Activated CD8-positive, alpha-beta memory T cell treated with anti-CD3 and anti-CD28 coated beads, Interleukin-2, amount 50 U/mL, for 48 hours (primary cell): ENCODE data around the gene COL20A1.
"Not testable (repeated sequence)": the region's sequence is repeated elsewhere in the genome, so short reads cannot be mapped to it uniquely, and the experiment has no call there.

Experiments used
- DNase-seq: peaks from one replicate; pipeline ENCODE4 v3.0.0-alpha.2; 2020

Gene COL20A1

DNA sequence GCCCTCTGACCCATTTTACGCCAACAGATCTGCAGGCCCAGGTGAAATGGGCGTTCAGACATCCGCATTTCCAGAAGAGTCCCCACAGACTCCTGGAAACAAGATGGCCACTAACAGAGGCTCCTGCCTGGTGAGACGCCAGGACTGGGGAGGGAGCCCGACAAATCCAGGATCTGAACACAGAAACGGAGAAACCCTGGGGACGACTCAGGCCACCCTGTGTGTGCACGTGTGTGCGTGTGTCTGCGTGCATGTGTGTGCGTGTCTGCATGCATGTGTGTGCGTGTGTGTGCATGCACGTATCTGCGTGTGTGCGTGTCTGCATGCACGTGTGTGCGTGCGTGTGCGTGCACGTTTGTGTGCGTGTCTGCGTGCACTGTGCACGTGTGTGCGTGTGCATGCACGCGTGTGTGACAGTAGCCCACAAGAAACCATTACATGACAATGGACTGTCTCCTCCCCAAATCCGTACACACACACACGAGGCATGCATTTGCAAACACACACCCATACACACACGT is 43.3 kb downstream of the COL20A1 start:
- no peak for DNase-seq

DNA sequence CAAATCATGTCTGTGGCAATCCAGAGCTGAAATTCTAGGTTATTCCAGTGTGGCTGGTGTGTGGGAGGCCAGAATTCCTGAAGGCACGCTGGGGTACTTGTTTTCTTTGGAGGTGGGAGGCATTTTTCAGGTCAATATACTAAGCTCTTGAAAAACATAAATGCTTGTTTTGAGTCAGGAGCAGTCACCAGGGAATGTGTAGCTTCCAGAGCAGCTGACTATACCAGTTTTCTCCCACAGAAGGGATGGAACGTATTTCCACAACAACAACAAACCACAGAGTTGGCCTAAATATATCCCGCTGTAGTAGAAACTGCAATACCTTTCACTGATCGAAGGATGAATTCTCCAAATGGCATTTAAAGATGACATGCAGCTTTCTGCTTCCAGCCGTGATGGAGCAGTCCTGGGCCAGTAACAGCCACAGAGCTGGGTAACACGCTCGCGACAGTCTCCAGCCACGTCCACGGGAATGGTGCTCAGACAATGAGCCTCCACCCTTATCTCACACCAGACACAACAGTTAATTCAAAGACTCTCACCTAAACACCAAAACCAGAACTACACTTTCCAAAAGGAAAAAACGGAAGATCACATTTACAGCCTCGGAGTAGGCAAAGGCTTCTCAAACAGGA is 44.9 kb downstream of the COL20A1 start:
- no peak for DNase-seq

DNA sequence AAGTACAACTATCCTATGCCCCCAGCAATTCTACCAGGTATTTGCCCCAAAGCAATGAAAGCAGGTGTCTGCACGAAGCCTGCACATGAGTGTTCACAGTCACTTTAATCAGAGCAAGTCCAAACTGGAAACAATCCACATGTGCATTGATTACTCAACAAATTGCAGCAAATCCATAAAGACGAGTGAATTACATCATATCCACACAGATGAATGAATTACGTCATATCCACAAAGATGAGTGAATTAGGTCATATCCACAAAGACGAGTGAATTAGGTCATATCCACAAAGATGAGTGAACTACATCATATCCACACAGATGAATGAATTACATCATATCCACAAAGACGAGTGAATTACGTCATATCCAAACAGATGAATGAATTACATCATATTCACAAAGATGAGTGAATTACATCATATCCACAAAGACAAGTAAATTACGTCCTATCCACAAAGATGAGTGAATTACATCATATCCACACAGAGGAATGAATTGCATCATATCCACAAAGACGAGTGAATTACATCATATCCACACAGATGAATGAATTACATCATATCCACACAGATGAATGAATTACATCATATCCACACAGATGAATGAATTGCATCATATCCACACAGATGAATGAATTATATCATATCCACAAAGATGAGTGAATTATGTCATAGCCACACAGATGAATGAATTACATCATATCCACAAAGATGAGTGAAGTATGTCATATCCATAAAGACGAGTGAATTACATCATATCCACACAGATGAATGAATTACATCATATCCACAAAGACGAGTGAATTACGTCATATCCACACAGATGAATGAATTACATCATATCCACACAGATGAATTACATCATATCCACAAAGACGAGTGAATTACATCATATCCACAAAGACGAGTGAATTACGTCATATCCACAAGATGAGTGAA is 46.4 kb downstream of the COL20A1 start:
- not testable (repeated sequence) for DNase-seq

- not testable (repeated sequence) for DNase-seq
Measured at GRCh38 chr20:63340158-63340688, 47.2 kb downstream of the COL20A1 start.

DNA sequence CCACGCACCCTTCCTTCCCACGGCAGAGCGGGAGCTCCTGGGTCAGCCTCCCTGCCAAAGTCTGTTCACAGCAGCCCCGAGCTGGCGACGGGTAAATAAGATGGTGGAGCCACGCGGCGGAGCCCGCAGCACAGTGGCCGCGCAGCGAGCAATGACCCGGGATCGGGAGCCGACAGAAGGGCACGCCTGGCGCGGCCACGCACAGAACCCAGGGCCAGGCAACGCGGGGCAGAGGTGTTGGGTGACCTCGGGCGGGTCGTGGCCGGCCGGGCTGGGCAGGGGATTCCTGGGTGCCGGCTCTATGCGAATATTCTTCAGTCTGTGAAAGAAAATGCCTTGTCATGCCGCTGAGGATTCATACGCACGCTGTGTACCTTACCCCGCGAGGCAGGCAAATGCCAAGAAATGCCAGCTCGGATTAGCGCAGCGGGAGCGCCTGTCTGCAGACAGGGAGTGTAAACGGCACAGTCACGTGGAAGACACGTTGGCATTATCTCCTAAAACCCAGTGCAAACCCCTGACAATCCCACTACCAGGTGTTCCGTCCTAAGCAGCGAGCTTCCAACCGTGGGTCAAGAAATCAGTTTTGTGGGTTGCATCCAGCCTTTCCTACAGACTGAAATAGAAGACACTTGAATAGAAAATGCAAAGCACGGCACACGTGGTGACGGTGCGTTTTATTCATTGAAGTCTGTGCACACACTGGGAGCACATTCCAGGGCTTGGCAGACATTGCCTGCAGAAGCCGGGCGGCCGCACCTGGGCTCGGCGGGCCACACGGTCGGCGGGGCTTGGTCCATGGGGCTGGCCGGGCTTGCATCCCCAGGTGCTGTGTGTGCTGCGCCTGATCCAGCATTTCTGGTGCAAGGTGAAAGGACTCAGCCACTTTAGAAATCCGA is 49.8 kb downstream of the COL20A1 start:
- no peak for DNase-seq

DNA sequence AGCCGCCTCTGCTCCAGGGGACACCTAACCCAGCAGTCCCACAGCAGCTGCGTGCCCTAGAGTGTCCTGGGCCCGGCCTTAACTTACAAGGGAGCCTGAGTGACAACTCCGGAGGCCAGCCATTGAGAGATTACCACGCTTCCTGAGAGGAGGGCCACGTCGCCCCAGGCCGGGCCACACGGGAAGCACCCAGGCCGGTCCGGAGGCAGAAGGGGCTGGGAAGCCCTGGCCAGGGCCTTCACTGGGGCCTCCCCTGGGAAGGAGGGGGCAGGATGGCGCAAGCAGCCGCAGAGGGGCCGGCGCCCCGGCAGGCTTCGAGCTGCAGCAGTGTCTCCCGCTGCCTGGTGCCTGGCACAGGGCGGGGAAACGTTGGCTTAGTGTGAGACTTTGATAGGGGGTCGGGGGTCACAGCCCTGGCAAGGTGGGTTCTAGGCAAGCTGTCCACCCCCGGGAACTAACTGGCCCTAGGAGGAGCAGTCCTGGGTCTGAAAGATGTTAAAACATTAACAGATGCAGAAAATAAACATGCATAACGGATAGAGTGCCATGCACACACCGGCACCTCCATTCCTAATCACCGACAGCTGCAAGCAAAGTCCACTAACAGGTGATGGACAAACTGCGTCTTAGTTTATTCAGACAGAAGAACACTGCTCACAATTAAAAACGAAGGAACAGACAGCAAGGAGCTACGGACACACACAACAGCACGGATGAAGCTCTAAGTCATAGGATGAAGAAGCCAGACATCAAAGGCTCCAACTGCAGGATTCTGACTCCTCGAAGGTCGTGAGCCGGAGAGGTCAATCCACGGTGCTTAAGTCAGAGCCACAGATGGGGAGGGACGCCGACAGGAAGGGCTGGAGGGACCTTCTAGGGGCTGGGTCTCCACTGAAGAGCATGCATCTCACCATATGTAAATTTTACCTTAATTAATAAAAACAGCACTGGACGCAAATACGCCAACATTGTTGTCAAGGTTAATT is 50.8 kb downstream of the COL20A1 start:
- DNase-seq: no peak

DNA sequence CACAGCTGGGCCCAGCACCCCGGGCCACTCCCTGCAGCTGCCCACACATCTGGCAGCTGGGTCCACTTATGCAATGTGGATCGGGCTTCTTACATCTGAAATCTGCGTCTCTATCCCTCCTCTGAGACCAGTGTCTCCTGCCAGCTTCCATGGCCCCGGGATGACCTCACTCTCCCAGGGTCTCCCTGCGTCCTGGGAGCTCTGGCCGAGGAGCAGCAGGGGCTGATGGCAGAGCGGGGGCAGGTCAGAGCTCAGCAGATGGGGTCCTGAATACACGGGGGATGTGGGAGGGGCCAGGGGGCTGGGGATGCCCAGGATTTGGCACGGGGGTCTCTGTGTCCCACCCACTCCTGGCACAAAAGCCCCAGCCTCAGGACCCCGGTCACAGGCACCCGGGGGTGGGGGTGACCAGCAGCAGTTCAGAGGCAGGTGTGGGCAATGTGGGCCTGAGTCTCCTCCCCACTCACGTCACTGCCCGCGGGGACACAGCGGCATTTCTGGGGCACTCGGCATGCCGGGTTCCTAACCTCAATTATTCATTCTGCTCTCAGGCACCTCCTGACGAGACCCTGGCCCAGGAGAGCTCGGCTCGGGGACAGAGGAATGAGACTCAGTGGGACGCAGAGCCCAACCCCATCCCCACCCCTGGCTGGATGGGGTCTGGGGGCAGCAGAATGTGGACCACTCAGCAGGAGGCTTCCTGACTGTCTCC is 51.8 kb downstream of the COL20A1 start:
- no peak for DNase-seq

- DNase-seq: no peak
Measured at GRCh38 chr20:63345328-63346100, 52.5 kb downstream of the COL20A1 start.

DNA sequence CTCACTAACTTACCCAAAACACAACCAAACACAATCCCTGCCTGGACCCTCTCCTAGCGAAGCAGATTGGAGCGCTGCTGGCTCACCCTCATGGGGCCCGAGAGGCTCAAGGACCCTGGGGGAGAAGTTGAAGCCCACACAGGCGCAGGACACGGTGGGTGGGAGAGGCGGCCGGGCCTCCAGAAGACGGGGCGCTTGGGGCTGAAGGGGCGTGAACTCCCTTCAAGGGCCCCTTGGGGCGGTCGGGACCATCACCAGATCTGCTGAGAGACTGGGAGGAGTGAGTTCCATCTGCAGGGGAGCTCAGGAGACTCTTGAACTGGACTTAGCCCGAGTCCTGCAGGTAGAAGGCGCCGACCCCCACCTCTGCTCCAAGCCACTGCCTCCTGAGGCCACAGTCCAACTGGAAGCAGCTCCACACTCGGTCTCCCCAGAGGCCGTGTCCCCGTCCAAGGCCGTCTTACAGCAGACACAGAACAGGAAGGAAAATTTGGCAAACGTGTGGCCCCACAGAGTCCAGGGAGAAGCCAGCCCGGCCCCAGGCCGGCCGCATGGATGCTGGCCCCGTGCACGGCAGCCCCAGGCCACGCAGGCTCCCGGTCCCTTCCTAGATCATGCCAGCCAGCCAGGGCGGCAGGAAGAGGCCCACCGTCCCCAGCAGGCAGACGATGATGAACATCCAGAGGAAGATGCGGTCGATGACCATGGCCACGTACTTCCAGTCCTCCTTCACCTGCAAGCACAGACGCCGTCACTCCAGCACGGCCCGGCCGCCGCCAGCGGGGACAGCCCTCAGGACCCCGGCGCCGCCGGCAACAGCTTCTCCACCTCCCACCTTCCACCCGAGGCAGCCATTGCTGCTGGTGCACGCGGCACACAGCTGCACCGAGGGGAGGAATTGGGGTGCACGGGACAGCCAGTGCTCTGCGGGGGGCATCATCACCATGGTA is 53.4 kb downstream of the COL20A1 start:
- DNase-seq: no peak

DNA sequence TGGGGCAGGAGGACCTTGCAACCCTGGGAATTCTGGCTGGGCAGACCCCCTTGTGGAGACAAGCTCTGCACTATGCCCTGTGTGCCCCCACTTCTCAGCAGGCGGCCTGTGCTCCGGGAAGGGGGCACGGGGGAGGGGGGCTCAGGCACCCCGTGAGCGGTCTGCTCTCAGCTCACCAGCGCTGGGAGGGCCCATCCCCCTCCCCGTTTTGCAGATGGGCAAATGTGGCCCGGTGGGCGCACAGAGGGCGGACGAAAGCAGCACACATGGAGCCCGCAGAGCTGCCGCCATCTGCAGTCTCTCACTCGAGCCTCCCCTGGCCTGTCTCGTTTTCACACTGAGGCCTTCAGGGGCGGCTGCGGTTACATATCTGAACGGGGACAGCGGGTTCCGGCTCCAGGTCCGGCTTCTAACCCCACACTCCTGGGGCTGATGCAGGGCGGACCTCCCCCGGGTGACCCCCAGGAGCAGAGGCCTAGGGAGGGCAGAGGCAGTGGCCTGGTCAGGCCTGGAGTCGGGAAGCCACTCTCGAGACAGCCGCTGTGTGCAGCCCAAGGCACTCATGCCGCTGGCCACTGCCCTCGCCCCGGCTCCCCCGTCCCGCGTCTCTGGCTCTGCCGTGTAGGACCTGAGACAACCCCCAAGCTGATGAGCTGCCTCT is 54.2 kb downstream of the COL20A1 start:
- no peak for DNase-seq

- DNase-seq: no peak
Measured at GRCh38 chr20:63347950-63348827, 55.2 kb downstream of the COL20A1 start.

- no peak for DNase-seq
Measured at GRCh38 chr20:63348828-63349515, 56.0 kb downstream of the COL20A1 start.

DNA sequence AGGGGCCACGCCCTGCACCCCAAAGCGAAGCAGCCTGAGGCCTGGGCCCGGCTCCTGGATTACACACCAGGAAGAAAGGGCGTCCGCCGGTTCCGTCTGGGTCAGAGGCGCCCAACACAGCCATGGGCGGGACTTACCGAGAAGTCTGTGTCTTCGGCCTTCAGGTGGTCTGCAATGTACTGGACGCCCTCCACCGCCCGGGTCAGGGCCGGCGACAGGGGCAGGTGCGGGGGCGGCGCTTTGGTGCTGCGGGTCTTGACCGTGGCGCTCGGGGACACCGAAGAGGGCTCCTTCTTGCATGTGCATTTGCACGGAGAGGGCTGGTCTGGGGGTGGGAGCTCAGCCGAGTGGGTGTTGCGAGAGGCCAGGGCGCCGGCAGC is 56.5 kb downstream of the COL20A1 start:
- DNase-seq: no peak

DNA sequence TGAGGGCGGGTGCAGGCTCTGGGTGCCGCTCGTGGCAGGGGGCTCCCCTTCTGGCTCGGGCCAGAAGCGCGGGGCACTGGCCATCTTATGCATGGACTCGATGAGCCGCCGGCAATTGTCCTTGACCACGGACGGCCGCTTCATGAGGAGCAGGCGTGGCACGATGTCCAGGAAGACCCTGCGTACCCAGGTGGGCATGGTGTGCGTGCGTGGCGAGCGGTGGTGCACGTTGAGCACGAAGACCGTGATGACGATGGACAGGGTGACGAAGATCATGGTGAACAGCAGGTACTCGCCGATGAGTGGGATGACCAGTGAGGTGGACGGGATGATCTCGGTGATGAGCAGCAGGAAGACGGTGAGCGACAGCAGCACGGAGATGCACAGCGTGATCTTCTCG is 57.2 kb downstream of the COL20A1 start:
- DNase-seq: no peak

DNA sequence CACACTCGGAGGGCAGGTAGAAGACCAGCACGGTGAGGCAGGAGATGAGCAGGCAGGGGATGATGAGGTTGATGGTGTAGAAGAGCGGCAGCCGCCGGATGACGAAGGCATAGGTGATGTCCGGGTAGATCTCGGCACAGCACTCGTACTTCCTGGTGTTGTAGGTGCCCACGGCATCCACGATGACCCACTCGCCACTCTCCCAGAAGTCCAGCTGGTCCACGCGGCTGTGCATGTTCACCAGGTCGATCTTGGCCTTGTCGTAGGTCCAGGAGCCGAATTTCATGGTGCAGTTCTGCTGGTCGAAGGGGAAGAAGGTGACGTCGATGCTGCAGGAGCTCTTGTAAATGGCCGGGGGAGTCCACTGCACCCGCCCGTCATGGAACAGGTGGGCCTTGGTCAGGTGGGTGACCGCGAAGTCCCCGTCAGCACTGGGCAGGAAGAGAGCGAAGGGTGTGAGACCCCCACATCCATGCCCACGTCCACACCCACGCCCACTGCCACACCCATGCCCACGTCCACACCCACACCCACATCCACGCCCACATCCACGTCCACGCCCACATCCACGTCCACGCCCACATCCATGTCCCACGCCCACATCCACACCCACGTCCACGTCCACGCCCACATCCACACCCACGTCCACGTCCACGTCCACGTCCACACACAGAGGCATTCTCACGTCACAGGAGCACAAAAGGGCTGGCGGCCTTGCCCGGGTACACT is 57.8 kb downstream of the COL20A1 start:
- no peak for DNase-seq

DNA sequence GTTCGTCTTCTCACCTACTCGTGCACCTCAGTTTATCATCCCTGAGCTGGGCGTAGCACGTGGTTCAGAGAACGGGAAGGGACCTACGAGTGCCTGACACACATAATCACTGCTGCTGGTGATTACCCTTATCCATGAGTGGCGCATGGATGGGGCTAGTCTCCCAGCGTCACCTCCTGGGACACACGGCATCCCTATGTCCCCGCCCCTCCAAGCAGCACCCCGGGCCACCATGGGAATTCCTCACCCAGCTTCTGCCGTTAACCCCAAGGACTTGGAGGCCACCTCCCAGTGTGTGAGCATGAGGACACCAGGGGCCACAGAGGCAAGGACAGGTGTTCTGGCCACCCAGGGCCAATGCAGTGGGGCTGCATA is 58.3 kb downstream of the COL20A1 start:
- no peak for DNase-seq
